GM12891 (cell line): ENCODE data around the gene IGF2.

Experiments
- PAX5 ChIP-seq: IDR thresholded peaks from 2 replicates; pipeline ENCODE4 v1.6.1; 2011; ENCODE audit warnings: low read length, moderate library complexity, mild to moderate bottlenecking; ENCODE audit not compliant: insufficient read depth, severe bottlenecking
- POLR2A ChIP-seq: IDR thresholded peaks from 2 replicates; pipeline ENCODE4 v1.6.1; 2011; ENCODE audit warnings: low read depth, low read length, control low read depth
- POLR2AphosphoS5 ChIP-seq: IDR thresholded peaks from 2 replicates; pipeline ENCODE4 v1.6.1; 2011; ENCODE audit warnings: low read depth, low read length, control low read depth
- POU2F2 ChIP-seq: IDR thresholded peaks from 2 replicates; pipeline ENCODE4 v1.6.1; 2011; ENCODE audit warnings: low read depth, mild to moderate bottlenecking, control low read depth, low read length, moderate library complexity
- SPI1 ChIP-seq: IDR thresholded peaks from 2 replicates; pipeline ENCODE4 v1.6.1; 2011; ENCODE audit warnings: low read depth, low read length, control low read depth
- TAF1 ChIP-seq: IDR thresholded peaks from 2 replicates; pipeline ENCODE4 v1.6.1; 2011; ENCODE audit warnings: low read depth, low read length, control low read depth

GRCh38 chr11:2122907-2123627, 16.1 kb downstream of the IGF2 start:
- TF ChIP-seq PAX5, result no peak
- TF ChIP-seq POLR2AphosphoS5, result no peak
- no peak for TF ChIP-seq POLR2A
- no peak for TF ChIP-seq SPI1
- no peak for TF ChIP-seq TAF1
- no peak for TF ChIP-seq POU2F2
